WTC11 (cell line): ENCODE results near the gene IGSF11. TPM values are rescaled to one million over a fixed set of nuclear protein-coding genes. Genes with fewer than 3 reads are reported as not detected.

Experiments used
- ATAC-seq: fragments of 200-7000 bp; cut with Tn5 transposase; 2 replicates; pipeline ENCODE4 v1.10.0; 2021; ENCODE audit warnings: mild to moderate bottlenecking, moderate library complexity
- CTCF ChIA-PET: fragments of 300-600 bp; sonication (Branson Sonifier 250); formaldehyde crosslinking; loops from one replicate; lab custom pipeline; 2021; ENCODE audit warnings: antibody characterized with exemption; lab: Charles Lee
- POLR2A ChIA-PET: fragments of 350-600 bp; sonication (Branson Sonifier 250); formaldehyde crosslinking; loops from one replicate; lab custom pipeline; 2021; ENCODE audit warnings: antibody characterized with exemption; lab: Charles Lee
- DNase-seq: peaks from one replicate; pipeline ENCODE4 v3.0.0; 2021; ENCODE audit warnings: low spot score
- H3K27ac Mint-ChIP-seq: 2 replicates; pipeline ENCODE4 v1.8.0; 2021; ENCODE audit warnings: mixed read lengths
- H3K27me3 Mint-ChIP-seq: 2 replicates; pipeline ENCODE4 v1.8.0; 2021; ENCODE audit warnings: low read depth, mild to moderate bottlenecking, moderate library complexity, mixed read lengths
- H3K36me3 Mint-ChIP-seq: 2 replicates; pipeline ENCODE4 v1.8.0; 2021; ENCODE audit warnings: mixed read lengths
- H3K4me1 Mint-ChIP-seq: 2 replicates; pipeline ENCODE4 v1.8.0; 2022; ENCODE audit warnings: mixed read lengths
- H3K4me3 Mint-ChIP-seq: 2 replicates; pipeline ENCODE4 v1.8.0; 2021; ENCODE audit warnings: mild to moderate bottlenecking, moderate library complexity, mixed read lengths
- H3K9me3 Mint-ChIP-seq: 2 replicates; pipeline ENCODE4 v1.8.0; 2021; ENCODE audit warnings: mixed read lengths
- ATF3 ChIP-seq: sonication (generic); formaldehyde crosslinking; conservative IDR thresholded peaks from 2 replicates; pipeline ENCODE4 v1.8.1; 2022; ENCODE audit warnings: mild to moderate bottlenecking, missing genetic modification reagents
- CREB1 ChIP-seq: sonication (generic); formaldehyde crosslinking; IDR thresholded peaks from 2 replicates; pipeline ENCODE4 v1.8.0; 2023; ENCODE audit warnings: mild to moderate bottlenecking, missing genetic modification reagents
- E2F1 ChIP-seq: sonication (generic); formaldehyde crosslinking; IDR thresholded peaks from 2 replicates; pipeline ENCODE4 v1.8.0; 2022; ENCODE audit warnings: mild to moderate bottlenecking, missing genetic modification reagents
- EMX1 ChIP-seq: fragments of 250-450 bp; sonication (Bioruptor Pico); IDR thresholded peaks from 2 replicates; pipeline ENCODE4 v1.8.0; 2021; ENCODE audit warnings: mild to moderate bottlenecking
- ETV6 ChIP-seq: sonication (generic); formaldehyde crosslinking; IDR thresholded peaks from 2 replicates; pipeline ENCODE4 v1.8.1; 2022; ENCODE audit warnings: mild to moderate bottlenecking, missing genetic modification reagents
- FOXP1 ChIP-seq: sonication (generic); formaldehyde crosslinking; IDR thresholded peaks from 2 replicates; pipeline ENCODE4 v1.8.0; 2022; ENCODE audit warnings: missing genetic modification reagents, mild to moderate bottlenecking, moderate library complexity, borderline replicate concordance
- GABPB1 ChIP-seq: sonication (generic); formaldehyde crosslinking; IDR thresholded peaks from 2 replicates; pipeline ENCODE4 v1.8.1; 2023; ENCODE audit warnings: mild to moderate bottlenecking, missing genetic modification reagents
- GTF2I ChIP-seq: fragments of 250-450 bp; sonication (Bioruptor Pico); conservative IDR thresholded peaks from 2 replicates; pipeline ENCODE4 v1.4.0; 2021; ENCODE audit warnings: mild to moderate bottlenecking
- NFE2L1 ChIP-seq: sonication (generic); formaldehyde crosslinking; IDR thresholded peaks from 2 replicates; pipeline ENCODE4 v1.8.1; 2023; ENCODE audit warnings: missing genetic modification reagents
- NFYB ChIP-seq: sonication (generic); formaldehyde crosslinking; conservative IDR thresholded peaks from 2 replicates; pipeline ENCODE4 v1.8.0; 2022; ENCODE audit warnings: low read depth, missing genetic modification reagents
- PRDM15 ChIP-seq: sonication (generic); formaldehyde crosslinking; IDR thresholded peaks from 2 replicates; pipeline ENCODE4 v1.8.0; 2022; ENCODE audit warnings: missing genetic modification reagents
- SMAD3 ChIP-seq: sonication (generic); formaldehyde crosslinking; IDR thresholded peaks from 2 replicates; pipeline ENCODE4 v1.8.0; 2022; ENCODE audit warnings: missing genetic modification reagents, mild to moderate bottlenecking, borderline replicate concordance
- SMAD4 ChIP-seq: sonication (generic); formaldehyde crosslinking; IDR thresholded peaks from 2 replicates; pipeline ENCODE4 v1.8.0; 2022; ENCODE audit warnings: mild to moderate bottlenecking, missing genetic modification reagents
- SOX15 ChIP-seq: fragments of 250-450 bp; sonication (Bioruptor Pico); IDR thresholded peaks from 2 replicates; pipeline ENCODE4 v1.9.0; 2021; ENCODE audit warnings: mild to moderate bottlenecking
- TCF7 ChIP-seq: sonication (generic); formaldehyde crosslinking; IDR thresholded peaks from 2 replicates; pipeline ENCODE4 v1.8.0; 2022; ENCODE audit warnings: mild to moderate bottlenecking, low read depth, missing genetic modification reagents, moderate library complexity
- ZNF121 ChIP-seq: sonication (generic); formaldehyde crosslinking; IDR thresholded peaks from 2 replicates; pipeline ENCODE4 v1.8.0; 2023; ENCODE audit warnings: missing genetic modification reagents
- ZNF317 ChIP-seq: sonication (generic); formaldehyde crosslinking; IDR thresholded peaks from 2 replicates; pipeline ENCODE4 v1.8.1; 2023; ENCODE audit warnings: low read depth, mild to moderate bottlenecking, moderate library complexity, missing genetic modification reagents, borderline replicate concordance
- ZNF396 ChIP-seq: fragments of 250-450 bp; sonication (Bioruptor Pico); IDR thresholded peaks from 2 replicates; pipeline ENCODE4 v1.8.0; 2021; ENCODE audit warnings: mild to moderate bottlenecking, moderate library complexity, borderline replicate concordance
- total RNA-seq: library from RNA; stranded (reverse); gene quantifications from 3 replicates; pipeline ENCODE4 v1.2.3, GENCODE V29; 2021
- TF ChIP-seq, protein P1 (sequence below): sonication (generic); formaldehyde crosslinking; IDR thresholded peaks from 2 replicates; pipeline ENCODE4 v1.8.0; 2023; ENCODE audit warnings: missing genetic modification reagents
- TF ChIP-seq, protein P2 (sequence below): sonication (generic); formaldehyde crosslinking; IDR thresholded peaks from 2 replicates; pipeline ENCODE4 v1.8.0; 2022; ENCODE audit warnings: mild to moderate bottlenecking, missing genetic modification reagents
- TF ChIP-seq, protein P3 (sequence below): sonication (generic); formaldehyde crosslinking; IDR thresholded peaks from 2 replicates; pipeline ENCODE4 v1.8.1; 2022; ENCODE audit warnings: missing genetic modification reagents, borderline replicate concordance
- TF ChIP-seq, protein P4 (sequence below): sonication (generic); formaldehyde crosslinking; IDR thresholded peaks from 2 replicates; pipeline ENCODE4 v1.8.0; 2022; ENCODE audit warnings: mild to moderate bottlenecking, missing genetic modification reagents

Gene IGSF11
- total RNA-seq, 1 experiment from 2014 or later, result 1.6 TPM

DNA sequence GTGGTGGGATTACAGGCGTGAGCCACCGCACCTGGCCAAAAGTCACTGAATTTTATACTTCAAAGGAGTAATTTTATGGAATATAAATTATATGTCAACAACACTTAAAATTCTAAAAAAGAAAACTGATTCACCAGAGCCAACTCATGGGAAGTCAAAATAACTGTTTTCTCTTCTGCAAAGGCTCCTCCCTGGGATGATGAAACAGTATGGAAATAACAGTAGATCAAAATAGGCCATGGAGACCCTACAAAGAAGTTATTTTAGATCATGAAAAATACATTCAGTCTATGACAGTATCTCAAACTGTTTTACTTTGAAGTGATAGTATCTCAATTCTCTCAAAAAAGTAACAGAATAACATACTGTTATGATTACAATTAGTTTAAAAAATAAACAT, 102.7 kb downstream of the IGSF11 start (continued):
- TF ChIP-seq E2F1 (CRISPR knock-in tag) (no peak), ZNF121 (CRISPR knock-in tag) (no peak), SMAD4 (no peak)
- TF ChIP-seq, protein P1, sequence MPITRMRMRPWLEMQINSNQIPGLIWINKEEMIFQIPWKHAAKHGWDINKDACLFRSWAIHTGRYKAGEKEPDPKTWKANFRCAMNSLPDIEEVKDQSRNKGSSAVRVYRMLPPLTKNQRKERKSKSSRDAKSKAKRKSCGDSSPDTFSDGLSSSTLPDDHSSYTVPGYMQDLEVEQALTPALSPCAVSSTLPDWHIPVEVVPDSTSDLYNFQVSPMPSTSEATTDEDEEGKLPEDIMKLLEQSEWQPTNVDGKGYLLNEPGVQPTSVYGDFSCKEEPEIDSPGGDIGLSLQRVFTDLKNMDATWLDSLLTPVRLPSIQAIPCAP (CRISPR knock-in tag), result no peak
- TF ChIP-seq, protein P2, sequence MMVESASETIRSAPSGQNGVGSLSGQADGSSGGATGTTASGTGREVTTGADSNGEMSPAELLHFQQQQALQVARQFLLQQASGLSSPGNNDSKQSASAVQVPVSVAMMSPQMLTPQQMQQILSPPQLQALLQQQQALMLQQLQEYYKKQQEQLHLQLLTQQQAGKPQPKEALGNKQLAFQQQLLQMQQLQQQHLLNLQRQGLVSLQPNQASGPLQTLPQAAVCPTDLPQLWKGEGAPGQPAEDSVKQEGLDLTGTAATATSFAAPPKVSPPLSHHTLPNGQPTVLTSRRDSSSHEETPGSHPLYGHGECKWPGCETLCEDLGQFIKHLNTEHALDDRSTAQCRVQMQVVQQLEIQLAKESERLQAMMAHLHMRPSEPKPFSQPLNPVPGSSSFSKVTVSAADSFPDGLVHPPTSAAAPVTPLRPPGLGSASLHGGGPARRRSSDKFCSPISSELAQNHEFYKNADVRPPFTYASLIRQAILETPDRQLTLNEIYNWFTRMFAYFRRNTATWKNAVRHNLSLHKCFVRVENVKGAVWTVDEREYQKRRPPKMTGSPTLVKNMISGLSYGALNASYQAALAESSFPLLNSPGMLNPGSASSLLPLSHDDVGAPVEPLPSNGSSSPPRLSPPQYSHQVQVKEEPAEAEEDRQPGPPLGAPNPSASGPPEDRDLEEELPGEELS (CRISPR knock-in tag), result no peak

DNA sequence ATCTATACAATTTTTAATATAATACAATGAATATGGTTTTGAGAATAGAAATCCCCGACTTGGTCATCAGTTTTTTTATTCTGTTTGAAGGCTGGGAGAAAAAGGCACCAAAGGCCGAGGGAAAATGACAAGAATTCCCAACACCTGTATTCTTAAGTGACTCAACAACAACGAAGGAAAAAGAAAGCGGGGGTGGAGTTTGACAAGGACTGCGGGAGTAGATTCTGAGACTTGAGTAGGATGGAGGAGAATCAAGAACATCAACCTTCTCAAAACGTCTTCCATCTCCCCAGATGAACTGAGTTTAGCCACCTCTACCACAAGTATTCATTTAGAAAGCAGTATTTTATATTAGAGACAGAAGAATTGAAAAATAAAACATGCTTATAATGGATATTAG, 107.2 kb downstream of the IGSF11 start:
- no peak for DNase-seq
- no peaks in the 10 kb centered on the region for H3K36me3 Mint-ChIP-seq
- no peaks in the 10 kb centered on the region for H3K9me3 Mint-ChIP-seq
- CTCF ChIA-PET, result no interaction called here
- ATAC-seq, result no peak
- H3K4me1 Mint-ChIP-seq, result no peaks in the 10 kb centered on the region
- H3K27ac Mint-ChIP-seq, result no peak overlapping the region
- POLR2A ChIA-PET, result no interaction called here
- TF ChIP-seq GTF2I (CRISPR knock-in tag) (no peak), SOX15 (CRISPR knock-in tag) (no peak), NFYB (CRISPR knock-in tag) (no peak), FOXP1 (no peak), ZNF317 (no peak), CREB1 (no peak), NFE2L1 (CRISPR knock-in tag) (no peak), EMX1 (no peak), GABPB1 (CRISPR knock-in tag) (no peak), SMAD3 (no peak), ZNF396 (CRISPR knock-in tag) (no peak)
- TF ChIP-seq, protein P3, sequence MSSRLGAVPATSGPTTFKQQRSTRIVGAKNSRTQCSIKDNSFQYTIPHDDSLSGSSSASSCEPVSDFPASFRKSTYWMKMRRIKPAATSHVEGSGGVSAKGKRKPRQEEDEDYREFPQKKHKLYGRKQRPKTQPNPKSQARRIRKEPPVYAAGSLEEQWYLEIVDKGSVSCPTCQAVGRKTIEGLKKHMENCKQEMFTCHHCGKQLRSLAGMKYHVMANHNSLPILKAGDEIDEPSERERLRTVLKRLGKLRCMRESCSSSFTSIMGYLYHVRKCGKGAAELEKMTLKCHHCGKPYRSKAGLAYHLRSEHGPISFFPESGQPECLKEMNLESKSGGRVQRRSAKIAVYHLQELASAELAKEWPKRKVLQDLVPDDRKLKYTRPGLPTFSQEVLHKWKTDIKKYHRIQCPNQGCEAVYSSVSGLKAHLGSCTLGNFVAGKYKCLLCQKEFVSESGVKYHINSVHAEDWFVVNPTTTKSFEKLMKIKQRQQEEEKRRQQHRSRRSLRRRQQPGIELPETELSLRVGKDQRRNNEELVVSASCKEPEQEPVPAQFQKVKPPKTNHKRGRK, result no peak
- TF ChIP-seq, protein P4, sequence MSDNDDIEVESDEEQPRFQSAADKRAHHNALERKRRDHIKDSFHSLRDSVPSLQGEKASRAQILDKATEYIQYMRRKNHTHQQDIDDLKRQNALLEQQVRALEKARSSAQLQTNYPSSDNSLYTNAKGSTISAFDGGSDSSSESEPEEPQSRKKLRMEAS, result no peak
- no peak overlapping the region for H3K4me3 Mint-ChIP-seq
- no peaks in the 10 kb centered on the region for H3K27me3 Mint-ChIP-seq

DNA sequence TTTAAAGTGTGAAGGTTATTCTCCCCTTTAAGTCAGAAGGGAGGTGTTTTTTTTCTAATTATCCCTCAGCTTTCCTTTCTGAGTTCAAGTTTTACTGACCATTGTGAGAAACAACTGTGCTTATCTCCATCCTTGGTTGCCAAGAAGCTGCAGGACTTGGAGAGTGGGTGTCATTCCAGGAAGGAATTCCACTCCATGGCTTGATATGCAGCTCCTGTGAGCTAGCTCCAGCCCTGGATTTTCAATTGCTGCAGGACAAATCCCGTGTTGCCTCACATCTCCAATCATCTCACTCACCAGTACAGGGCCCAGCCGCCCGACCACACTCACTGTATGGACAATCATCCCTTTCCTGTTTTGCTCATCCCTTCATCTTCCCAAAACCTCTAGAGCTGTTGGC, 122.5 kb downstream of the IGSF11 start:
- H3K36me3 Mint-ChIP-seq, result no peaks in the 10 kb centered on the region
- no peaks in the 10 kb centered on the region; the same call in 1 of the 2 replicates for H3K27me3 Mint-ChIP-seq
- POLR2A ChIA-PET, result no interaction called here
- no peak overlapping the region for H3K27ac Mint-ChIP-seq
- CTCF ChIA-PET, result no interaction called here
- peaks cover 6% of the 10 kb centered on the region; the same call in 1 of the 2 replicates for H3K9me3 Mint-ChIP-seq
- H3K4me3 Mint-ChIP-seq, result no peak overlapping the region
- ATAC-seq (no peak), DNase-seq (no peak)
- peaks cover 20% of the 10 kb centered on the region for H3K4me1 Mint-ChIP-seq
- TF ChIP-seq ATF3 (CRISPR knock-in tag) (no peak), ETV6 (CRISPR knock-in tag) (no peak), TCF7 (CRISPR knock-in tag) (no peak), PRDM15 (CRISPR knock-in tag) (peak; percentile 80)
- TF ChIP-seq, all 79 proteins: peak for 1
